GM12875 (cell line): ENCODE data around the gene SLC25A23.

Experiments used
- H3K4me3 ChIP-seq: one replicate; pipeline ENCODE4 v1.5.1; 2011; ENCODE audit warnings: low read depth, low read length, control low read depth
- TF ChIP-seq, protein P1 (sequence below): IDR thresholded peaks from 2 replicates; pipeline ENCODE4 v1.5.1; 2011; ENCODE audit warnings: low read depth, mild to moderate bottlenecking, control low read depth, inconsistent platforms, low read length, moderate library complexity, borderline replicate concordance; ENCODE audit not compliant: insufficient read depth

The SLC25A23 gene

DNA sequence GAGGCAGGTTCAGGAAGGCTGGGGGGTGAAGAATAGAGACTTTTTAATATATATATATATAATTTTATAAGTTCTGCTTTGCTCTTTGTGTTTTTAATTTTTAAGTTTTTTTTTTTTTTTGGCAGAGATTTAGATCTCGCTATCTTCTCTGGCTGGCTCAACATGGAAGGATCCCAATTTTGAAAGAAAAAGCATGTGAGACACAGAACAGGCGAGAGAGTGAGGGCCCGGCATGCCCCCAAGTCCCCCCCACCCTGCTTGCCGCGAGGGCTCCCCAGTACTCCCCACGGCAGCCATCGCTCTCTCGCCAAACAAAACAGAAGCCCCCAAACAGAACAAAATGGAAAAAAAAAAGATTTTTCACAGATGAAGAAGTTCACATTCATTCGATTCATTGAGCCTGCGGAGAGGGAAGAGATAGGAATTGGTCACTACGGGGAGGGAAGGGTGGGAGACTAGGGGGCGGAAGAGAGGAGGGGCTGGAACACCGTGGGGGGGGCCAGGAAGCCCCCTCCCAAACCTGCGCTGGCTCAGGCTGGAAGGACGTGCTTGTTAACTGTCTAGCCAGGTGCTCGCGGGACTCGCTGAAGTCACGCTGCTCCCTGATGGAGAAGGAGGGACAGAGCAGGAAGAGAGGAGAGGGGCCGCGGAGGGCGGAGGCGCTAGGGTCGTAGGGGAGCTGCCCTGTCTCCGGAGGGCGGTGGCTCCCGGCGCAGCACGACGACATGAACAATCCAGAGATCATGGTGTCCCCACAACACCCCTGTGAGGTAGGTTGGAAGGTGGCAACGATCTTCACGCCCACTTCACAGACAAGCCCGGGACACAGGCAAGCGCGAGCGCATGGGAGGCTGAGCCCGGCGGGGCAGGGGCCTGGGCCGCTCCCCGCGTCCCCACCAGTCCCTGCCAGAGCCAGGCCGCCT lies 45.6 kb downstream of the SLC25A23 start:
- H3K4me3 ChIP-seq, result no peak overlapping the region
- TF ChIP-seq, protein P1, sequence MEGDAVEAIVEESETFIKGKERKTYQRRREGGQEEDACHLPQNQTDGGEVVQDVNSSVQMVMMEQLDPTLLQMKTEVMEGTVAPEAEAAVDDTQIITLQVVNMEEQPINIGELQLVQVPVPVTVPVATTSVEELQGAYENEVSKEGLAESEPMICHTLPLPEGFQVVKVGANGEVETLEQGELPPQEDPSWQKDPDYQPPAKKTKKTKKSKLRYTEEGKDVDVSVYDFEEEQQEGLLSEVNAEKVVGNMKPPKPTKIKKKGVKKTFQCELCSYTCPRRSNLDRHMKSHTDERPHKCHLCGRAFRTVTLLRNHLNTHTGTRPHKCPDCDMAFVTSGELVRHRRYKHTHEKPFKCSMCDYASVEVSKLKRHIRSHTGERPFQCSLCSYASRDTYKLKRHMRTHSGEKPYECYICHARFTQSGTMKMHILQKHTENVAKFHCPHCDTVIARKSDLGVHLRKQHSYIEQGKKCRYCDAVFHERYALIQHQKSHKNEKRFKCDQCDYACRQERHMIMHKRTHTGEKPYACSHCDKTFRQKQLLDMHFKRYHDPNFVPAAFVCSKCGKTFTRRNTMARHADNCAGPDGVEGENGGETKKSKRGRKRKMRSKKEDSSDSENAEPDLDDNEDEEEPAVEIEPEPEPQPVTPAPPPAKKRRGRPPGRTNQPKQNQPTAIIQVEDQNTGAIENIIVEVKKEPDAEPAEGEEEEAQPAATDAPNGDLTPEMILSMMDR, result no peak

GRCh38 chr19:6413291-6413690 lies 46.3 kb downstream of the SLC25A23 start:
- TF ChIP-seq, protein P1, result no peak
- H3K4me3 ChIP-seq, result no peak overlapping the region

DNA sequence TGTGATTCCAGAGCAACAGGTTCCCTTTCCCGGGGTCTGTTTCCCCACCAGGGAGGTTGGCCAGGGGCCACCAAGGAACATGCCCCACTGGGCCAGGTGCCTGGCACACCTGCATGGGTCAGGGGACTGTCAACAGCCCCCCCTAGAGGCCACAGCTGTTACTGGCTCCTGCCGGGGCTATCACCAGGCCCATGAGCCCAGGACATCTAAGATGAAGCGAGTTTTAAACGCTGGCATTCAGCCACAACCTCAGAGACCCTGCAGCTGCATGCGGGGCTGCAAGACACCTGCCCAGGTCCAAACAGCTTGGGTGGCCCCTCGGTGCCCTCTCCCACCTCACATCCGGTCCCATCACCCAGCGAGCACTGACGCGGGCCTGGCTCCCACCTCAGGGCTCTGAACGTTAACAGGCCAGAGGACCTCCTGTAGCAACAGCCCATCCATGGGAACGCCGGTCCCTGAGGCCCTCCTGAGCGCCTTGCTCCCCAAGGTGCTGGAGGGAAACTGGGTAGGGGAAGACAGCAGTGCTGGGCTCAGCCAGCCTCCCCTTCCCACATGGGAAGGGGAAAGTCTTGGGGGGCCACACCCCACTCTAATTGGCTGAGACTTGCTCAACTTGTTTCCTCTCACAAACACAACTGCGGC lies 47.0 kb downstream of the SLC25A23 start:
- TF ChIP-seq, protein P1, result peak; percentile 75
- no peak overlapping the region for H3K4me3 ChIP-seq

- no peak overlapping the region for H3K4me3 ChIP-seq
- TF ChIP-seq, protein P1, result no peak
Measured at GRCh38 chr19:6412061-6412446, 47.5 kb downstream of the SLC25A23 start.

- TF ChIP-seq, protein P1, result no peak
- H3K4me3 ChIP-seq, result no peak overlapping the region
Measured at GRCh38 chr19:6409346-6409745, 50.2 kb downstream of the SLC25A23 start.

DNA sequence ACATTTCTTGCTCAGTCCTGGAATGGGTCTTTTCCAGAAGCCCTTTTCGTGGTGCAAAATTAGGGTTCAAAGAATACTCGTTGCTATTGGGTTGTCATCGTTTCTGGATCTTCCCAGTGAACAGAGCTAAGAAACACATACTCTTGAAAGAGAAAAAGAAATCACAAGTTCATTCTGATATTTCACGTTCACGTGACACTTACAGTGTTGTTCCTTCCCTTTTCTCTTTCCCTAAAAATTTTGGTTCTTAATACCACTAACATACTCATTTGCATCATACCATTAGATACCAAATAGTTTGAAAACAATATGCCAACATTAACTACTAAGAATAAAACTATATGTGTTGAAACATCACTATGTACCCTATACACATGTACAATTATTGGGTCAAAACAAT lies 53.2 kb downstream of the SLC25A23 start:
- TF ChIP-seq, protein P1, result no peak
- no peak overlapping the region for H3K4me3 ChIP-seq

DNA sequence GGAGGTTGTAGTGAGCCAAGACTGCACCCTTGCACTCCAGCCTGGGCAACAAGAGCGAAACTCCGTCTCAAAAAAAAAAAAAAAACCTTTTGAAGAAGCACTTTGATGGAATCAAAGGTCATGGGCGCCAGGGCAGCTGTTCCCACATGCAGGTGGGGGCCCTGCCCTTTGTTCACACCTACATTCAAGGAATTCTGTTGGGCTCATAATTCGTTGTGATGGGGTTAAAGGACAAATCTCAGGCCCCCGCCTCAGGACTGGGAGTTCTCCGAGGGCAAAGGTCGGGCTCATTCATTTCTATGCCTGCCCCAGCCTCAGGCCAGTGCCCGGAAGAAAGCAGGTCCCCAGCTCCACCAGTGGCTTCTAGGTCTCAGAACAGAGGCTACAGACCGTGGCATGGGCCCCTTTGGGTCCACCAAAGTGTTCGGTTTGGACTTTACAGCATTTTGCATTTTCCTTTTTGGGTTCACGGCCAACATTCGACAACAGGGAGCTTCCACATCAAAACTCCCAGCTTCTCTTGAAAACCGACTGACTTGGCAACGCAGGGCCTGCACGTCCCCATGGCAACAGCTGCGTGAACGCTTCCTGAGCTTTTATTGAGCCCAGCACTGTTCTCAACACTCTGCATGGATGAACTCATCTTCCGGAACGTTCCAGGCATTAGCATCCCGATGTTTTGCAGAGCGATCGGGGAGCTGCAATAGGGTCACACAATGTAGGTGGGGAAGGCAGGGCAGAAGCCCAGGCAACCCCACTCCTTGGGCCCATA lies 56.6 kb downstream of the SLC25A23 start:
- H3K4me3 ChIP-seq, result no peak overlapping the region
- TF ChIP-seq, protein P1, result no peak
